HG03060 (cell line): ENCODE results near the gene PSMD13.
"Not testable (repeated sequence)": the region's sequence is repeated elsewhere in the genome, so short reads cannot be mapped to it uniquely, and the experiment has no call there.

Source experiments
- ATAC-seq: cut with Tn5 transposase; IDR thresholded peaks from one replicate; pipeline ENCODE4 v1.9.1; 2021; ENCODE audit warnings: low read depth, moderate number of reproducible peaks; ENCODE audit not compliant: unreplicated experiment

Gene PSMD13

GRCh38 chr11:216081-216974 lies 20.4 kb upstream of the PSMD13 start:
- ATAC-seq = no peak

- no peak for ATAC-seq
Measured at GRCh38 chr11:217704-218103, 19.1 kb upstream of the PSMD13 start.

GRCh38 chr11:218815-219593 lies 17.8 kb upstream of the PSMD13 start:
- no peak for ATAC-seq

DNA sequence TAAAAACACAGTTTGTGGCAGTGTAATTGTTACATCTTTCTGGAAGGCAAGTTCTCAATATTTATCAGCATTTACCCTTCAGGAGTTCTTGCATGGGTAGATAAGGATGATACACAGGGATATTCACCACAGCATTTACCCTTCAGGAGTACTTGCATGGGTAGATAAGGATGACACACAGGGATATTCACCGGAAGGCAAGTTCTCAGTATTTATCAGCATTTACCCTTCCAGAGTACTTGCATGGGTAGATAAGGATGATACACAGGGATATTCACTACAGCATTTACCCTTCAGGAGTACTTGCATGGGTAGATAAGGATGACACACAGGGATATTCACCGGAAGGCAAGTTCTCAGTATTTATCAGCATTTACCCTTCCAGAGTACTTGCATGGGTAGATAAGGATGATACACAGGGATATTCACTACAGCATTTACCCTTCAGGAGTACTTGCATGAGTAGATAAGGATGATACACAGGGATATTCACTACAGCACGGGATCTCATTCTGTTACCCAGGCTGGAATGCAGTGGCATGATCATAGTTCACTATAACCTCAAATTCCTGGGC lies 16.0 kb upstream of the PSMD13 start:
- not testable (repeated sequence) for ATAC-seq

DNA sequence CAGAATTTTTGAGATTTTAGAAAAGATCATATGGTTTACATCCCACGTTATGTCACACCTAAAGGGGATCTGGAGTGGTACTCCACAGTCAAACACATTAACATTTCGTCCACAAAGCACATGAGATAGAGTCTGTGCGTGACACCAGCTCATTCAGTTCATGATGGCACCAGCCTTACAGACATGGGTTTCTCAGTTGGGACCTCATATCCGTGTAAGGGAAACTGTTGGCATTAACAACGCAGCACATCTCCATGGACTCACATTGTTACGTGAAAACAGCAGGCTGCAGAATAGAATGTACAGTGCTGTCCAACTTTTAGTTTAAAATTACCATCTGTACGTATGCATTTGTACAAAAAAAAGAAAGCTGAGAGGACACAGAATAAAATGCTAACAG lies 15.2 kb upstream of the PSMD13 start:
- no peak for ATAC-seq

- ATAC-seq = no peak
Measured at GRCh38 chr11:221998-222789, 14.6 kb upstream of the PSMD13 start.

- ATAC-seq = no peak
Measured at GRCh38 chr11:223026-223789, 13.6 kb upstream of the PSMD13 start.

DNA sequence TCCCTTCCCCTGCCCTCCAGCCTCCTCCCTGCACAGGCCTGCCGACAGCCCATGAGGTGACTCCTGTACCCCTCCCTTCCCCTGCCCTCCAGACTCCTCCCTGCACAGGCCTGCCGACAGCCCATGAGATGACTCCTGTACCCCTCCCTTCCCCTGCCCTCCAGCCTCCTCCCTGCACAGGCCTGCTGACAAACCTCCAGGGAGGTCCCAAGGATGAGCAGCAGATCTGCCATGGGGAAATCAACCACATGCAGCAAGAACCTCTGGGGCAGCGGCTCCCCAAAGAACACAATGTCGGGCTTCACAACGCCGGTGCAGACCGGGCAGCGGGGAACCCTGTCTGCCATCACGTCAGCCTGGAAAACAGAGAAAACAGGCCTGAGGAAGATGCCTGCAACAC lies 12.9 kb upstream of the PSMD13 start:
- ATAC-seq = no peak

DNA sequence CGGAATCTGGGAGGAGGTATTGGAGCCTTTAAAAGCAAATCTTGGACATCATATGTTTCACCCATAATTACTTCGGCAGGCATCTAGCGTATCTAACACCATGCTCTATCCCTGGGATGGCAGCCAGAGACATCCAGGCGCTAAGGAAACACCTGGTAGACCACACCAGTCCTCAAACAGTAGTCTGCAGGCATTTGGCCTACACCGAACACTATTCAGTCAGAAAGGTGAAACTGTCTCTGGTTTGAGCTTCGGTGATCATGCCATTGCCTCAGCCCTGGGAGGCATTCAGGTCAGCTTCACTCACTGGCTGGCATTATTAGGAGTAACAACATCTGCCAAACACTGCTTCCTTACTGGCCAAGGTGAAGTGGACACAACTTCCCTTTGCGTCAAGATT lies 12.4 kb upstream of the PSMD13 start:
- ATAC-seq = no peak

- ATAC-seq = no peak
Measured at GRCh38 chr11:225734-226453, 10.9 kb upstream of the PSMD13 start.

GRCh38 chr11:227824-228379 lies 8.9 kb upstream of the PSMD13 start:
- ATAC-seq = no peak

GRCh38 chr11:230431-230830 lies 6.3 kb upstream of the PSMD13 start:
- no peak for ATAC-seq

DNA sequence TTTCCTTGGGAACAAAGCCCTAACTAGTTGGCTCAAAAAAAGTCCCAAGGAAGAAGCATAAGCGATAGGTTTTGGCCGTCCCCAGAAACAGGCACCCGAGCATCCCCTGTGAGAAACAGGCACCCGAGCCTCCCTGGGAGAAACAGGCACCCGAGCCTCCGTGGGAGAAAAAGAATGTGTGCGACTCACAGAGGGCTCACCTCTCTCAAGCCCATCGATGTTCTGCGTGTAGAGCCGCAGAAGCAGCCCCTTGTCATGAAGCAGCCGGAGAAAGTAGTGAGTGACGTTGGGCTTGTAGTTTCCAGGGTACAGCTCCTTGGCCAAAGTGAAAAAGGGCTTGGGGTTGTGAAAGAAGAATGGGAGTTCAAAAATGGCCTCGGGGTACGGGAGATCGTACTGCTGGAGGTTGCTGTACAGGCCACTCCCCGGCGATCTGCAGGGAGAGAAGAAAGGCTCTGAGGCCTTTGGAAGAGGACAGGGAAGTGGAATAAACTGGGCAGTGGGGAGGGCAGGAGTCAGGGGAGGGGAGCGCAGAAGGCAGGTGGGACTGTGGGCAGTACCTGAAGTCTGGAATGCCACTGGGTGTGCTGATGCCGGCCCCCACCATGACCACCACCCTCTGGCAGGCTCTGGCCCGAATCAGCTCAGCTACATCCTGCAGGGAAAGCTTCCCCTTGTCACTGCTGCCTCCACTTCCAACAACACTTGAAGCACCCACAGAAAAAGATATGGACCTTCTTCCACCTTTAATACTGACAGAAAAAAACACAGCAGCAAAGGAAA lies 3.8 kb upstream of the PSMD13 start:
- ATAC-seq = no peak

GRCh38 chr11:235180-235579 lies 1.6 kb upstream of the PSMD13 start:
- no peak for ATAC-seq

GRCh38 chr11:235609-235996 lies 1.2 kb upstream of the PSMD13 start:
- peak; percentile 10 for ATAC-seq

- ATAC-seq = peak; percentile 41
Measured at GRCh38 chr11:235997-236773, 591 bp upstream of the PSMD13 start, which contains the start of gene SIRT3. Gene SIRT3 (minus strand): TSS chr11:236342. CDS start chr11:236328, 14 bp downstream.

GRCh38 chr11:238346-238745 lies 1.6 kb downstream of the PSMD13 start:
- ATAC-seq = not testable (repeated sequence)
